Stimulated activated CD8-positive, alpha-beta memory T cell treated with anti-CD3 and anti-CD28 coated beads, Interleukin-12 subunit alpha, Interleukin-12 subunit beta, amount 100 ng/mL, for 4 hours (primary cell): ENCODE results near the gene MPG.

ENCODE experiments used
- DNase-seq: peaks from one replicate; pipeline ENCODE4 v3.0.0-alpha.2; 2020; ENCODE audit warnings: low read depth

Gene MPG

DNA sequence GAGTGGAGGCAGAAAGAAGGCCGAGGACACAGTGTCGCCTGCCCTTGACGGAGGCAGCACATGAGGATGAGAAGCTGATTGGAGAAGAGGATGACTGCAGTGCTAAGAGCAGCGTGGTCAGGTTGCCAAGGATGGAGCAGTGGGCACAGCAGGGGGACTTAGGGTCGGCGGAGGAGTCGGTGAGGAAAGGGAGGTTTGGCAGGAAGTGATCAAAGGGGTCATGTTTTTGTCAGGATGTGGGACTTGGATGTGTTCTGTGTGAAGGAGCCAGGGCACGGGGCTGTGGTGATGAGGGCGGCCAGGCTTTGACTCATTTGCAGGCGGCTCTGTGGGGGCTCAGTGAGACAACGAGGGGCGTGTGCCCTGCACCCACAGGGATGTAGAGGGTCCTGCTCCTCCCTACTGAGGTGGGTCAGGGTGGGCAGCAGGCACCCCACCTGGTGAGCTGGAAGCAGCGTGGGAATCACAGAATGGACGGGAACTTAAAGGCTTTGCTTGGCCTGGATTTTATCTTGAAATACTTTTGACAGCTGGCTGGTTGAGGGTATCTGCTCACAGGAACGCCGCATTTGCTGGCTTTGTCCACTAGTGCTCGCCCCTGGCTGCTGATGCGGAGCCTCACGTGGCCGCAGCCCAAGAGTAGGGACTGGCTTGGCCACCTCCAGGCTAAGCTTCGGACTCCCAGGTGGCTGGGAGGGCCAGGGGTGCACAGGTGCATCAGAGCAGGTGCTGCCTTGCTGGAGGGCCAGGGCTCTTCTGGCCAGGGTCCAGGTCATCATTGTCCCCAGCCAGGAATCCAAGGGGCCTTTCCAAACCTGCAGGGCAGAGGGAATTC, 6.0 kb downstream of the MPG start:
- no peak for DNase-seq

DNA sequence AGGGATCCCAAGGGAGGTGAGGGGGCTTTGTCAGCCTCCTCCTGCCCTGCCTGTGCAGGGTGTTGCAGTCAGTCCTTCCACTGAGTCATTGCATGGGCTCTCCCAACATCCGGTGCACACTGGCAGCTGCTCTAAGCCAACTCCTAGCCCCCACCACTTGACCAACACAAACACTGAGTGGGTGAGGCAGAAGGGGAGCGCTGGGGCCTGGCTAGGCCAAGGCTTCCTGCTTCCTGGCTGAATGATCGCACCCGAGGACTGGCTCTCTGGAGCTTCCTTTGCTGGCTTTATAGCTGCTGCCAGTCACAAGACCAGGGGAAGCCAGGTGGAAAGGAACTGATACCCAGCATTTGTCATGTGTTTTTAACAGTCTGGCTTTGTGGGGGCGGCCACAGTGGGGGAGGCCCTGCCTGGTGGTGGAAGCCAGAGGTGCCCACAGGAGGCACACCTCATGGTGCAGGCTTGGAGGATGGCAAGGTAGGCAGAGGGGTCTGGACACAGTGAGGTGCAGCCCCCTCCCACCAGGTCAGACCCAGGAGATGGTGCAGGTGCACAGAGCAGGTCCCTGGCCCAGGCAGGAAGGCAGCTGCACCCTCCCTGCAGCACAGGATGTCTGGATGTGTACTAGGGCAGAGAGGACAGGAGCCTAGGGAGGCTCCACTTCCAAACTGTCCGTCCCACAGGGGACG, 6.8 kb downstream of the MPG start:
- DNase-seq: peak; percentile 46

DNA sequence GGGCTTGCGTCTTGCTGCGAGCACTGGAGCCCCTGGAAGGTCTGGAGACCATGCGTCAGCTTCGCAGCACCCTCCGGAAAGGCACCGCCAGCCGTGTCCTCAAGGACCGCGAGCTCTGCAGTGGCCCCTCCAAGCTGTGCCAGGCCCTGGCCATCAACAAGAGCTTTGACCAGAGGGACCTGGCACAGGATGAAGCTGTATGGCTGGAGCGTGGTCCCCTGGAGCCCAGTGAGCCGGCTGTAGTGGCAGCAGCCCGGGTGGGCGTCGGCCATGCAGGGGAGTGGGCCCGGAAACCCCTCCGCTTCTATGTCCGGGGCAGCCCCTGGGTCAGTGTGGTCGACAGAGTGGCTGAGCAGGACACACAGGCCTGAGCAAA, 7.4 kb downstream of the MPG start:
- no peak for DNase-seq

DNA sequence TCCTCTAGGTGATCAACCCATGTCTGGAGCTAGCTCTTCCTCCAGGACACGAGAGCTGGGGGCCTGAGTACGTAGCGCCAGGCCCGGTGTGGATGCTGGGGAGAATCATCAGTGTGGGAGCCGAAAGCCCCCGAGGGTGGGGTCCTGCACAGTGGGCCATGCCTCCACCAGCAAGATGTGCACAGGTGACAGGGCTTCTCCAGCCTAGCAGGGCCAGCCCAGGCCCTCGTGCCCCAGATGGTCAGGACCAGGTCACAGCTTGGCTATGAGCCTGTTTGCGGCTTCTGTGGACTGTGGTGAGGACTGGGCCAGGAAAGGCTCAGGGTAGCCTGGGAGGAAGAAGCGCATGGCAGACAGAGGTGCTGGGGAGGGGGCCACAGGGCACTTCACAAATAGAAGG, 7.8 kb downstream of the MPG start:
- no peak for DNase-seq

DNA sequence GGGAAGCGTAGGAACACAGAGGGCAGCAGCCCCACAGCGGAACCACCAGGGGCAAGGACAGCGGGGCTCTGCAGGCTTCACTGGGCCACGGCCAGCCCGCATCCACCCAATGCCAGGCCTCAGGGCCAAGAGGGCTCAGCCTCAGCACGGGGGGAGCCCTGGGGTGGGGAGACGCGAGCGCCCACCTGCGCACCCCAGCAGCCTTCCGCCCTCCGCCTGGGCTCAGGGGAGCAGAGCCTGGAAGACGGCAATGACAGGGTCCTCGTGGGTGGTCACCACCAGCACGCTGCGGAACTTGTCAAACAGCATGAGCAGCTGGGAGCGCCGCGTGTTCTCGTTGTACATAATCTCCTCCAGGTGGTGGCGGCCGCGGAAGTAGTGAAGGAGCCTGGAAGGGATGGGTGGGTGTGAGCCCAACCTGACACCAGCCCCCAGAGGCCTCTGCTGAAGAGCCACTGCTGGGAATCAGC, 8.5 kb downstream of the MPG start:
- no peak for DNase-seq

DNA sequence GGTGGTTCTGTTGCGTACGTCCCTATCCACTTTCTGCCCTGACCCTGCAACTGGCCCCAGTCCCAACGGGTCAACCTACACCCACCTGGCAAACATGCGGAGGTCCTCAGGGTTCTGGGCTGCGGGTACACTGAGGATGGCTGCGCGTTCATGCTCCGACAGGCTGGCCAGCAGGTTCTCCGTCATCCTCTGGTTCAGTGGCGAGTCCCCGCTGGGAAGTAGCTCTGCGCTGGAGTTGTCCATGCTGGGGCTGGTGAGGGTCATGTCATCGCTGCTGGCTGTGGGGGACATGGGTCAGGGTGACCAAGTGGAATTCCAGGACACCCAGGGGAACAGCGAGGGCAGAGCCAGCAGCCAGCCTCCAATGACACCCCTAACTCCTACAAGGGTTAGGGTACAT, 10.6 kb downstream of the MPG start:
- DNase-seq: no peak

DNA sequence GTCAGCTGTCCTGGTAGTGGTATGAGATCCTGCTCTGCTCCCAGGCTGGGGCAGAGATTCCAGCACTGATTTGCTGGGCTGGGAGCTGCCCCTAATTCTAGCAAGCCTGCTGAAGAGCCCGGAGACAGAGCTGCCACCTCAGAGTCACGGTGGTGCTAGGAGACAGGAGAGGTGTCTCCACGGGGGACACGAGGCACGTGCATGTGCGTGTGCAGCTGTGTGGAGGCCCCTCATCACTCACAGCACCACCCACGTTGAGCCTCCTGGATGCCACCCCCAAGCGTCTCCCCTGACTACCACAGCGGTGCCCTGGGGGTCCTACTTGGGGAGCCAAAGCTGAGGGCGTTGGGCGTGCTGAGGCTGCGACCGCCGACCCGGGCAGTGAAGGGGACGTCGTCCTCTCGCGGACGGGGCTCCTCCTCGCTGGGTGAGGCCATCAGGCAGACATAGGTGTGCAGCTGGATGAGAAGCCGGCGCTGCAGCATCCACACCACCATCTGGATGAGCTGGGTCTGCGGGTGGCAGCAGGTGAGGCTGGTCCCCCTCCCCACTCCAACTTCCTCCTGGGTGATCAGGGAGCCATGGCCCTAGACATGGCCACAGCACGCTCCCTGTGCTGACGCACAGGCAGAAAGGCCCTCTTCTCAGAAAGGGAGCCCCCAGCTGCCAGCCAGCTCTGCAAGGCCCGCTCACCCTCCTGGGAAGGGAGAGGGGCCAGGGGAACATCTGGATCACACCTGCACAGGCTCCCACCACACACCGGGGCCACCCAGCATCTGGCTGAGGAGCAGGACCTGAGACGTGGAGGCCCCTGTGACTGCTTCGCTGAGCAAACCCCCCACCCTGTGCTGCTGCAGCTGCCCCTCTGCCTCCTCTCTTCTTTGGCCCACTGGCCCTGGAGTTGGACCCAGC, 11.6 kb downstream of the MPG start:
- no peak for DNase-seq

DNA sequence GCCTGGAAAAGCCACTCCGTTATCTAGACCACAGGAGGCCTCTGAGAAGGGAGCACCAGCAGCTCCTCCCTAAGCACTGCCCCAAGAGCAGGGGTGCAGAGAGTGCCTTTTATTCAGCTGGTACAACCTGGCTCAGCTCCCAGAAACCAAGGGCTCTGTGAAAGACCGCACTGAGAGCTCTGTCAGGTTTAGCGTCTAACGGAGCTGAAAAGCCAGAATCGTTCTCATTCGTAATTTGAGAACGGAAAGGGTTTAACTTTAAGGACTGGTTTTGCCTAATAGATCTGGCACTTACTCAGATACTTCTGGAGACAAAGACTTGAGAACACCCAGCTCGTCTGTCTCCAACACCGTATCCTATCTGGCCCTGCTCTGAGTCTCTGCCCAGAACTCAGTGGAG, 13.5 kb downstream of the MPG start:
- DNase-seq: no peak

DNA sequence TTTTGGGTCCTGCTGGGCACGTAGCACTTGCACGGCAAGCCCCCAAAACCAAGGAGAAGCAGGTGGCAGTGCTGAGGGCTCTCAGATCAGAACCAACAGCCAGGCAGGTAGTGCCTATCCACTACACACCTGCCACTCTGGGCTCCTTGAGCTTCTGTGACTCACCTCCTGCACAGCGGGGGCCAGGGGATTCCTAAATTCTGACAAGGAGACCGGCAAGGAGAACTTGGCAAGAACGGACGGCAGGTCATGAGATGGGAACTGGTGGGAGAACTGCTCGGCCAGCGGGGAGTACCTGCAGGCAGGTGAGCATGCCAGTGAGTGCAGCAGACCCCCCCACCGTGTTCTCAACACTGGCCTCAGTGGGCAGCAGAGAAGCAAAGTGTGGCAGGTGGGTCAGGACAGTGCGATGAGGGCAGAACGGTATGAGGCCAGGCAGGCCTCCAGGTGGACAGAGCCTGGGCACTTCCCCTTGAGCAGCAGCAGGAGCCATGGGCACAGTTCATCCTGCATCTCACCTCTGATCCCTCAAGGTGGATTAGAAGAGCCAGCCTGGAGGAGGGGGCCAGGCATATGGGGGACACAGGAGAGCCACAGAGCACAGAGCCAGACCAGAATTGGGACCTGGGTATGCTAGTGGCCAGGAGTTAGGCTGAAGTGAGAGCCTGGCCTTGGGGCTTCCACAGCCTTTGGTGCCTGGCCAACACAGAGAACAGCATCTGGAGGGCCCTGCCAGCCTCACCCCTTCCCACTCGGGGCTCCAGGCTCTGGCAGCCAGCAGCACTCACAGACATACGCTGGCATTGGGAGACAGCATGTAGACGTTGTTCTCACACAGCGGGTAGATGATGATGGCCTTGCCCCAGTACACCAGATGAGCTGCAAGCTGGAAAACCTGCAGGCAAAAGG, 14.7 kb downstream of the MPG start:
- no peak for DNase-seq

DNA sequence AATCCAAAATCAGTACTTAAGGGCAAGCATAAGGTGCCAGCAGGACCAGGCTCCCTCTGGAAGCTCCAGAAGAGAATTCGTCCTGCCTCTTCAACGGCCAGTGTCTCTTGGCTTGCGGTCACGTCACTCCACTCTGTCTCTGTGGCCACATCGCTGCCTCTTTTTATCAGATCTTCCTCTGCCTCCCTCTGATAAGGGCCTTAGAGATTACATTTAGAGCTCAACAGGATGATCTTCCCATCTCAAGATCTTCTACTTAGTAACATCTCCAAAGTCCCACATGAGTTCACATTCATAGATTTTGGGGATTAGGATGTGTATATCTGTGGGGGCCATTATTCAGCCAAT, 16.9 kb downstream of the MPG start:
- no peak for DNase-seq

DNA sequence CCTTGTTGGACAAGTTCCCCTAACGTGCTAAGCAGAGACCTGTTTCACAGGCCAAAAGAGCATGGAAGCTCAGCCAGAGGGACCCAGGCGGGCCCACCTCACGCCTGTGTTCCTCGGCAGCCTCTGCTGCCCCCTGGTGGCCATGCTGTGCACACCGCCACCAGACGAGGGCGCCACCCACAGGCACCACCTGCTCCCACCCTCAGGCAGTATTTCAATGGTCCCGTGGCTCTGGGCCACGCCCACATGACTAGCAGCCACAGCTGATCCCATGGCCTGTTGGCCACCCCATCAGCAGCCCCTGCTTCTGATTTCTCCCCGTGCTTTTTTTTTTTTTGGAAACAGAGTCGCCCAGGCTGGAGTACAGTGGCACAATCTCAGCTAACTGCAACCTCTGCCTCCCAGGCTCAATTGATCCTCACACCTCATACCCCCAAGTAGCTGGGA, 18.9 kb downstream of the MPG start:
- DNase-seq: peak; percentile 79

DNA sequence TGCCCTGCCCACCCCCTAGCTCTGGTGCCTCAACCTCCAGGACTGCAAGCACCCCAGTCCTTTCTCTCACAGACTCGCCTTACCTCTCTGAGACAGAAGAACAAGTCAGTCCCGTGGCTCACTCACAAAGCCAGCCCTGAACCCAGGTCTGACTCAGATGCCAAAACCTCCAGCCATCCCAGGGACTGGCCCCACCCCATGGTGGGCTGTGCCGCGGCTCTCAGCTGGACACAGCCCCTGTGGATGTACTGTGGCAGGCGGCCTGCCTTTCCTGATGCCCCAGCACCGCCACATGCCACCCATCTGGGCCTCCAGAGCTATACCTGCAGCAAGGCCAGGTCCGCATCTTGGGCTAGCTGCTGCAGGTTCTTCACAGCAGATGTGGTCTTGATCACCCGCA, 19.8 kb downstream of the MPG start:
- no peak for DNase-seq

DNA sequence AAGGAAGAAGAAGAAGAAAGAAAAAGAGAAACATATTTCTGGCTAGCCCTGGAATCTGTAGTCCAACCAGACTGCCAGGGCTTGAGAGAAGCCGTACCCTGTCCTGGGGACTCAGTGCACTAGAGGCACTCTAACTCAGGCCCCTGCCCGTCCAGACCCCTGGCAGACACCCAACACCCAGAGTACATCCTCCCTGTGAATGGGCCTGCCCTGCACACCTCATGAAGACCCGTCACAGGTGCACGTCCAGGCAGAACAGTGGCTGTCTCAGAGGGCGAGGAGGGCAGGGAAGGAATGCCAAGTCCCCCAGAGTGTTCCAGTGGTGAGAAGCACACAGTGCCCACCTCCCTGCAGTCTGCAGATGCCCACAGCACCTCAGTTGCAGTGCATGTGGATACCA, 23.0 kb downstream of the MPG start:
- no peak for DNase-seq

DNA sequence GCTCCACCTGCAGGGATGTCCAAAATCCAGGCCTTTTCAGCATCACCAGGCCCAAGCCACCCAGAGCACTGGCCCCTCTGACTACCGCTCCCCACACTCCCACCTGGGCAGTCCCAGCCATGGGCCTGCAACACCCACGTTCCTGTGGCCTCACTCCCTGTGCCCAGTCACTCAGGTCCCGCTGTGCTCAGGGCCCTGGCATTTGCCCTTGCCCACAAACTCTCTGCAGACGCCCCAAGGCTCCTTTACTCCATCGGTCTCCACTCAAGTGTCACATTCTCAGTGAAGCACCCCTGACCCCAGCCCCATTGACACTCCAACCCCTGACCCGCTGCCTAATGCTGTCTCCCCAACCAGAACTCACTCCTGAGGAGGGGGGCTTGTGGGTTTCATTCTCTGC, 23.6 kb downstream of the MPG start:
- DNase-seq: no peak

DNA sequence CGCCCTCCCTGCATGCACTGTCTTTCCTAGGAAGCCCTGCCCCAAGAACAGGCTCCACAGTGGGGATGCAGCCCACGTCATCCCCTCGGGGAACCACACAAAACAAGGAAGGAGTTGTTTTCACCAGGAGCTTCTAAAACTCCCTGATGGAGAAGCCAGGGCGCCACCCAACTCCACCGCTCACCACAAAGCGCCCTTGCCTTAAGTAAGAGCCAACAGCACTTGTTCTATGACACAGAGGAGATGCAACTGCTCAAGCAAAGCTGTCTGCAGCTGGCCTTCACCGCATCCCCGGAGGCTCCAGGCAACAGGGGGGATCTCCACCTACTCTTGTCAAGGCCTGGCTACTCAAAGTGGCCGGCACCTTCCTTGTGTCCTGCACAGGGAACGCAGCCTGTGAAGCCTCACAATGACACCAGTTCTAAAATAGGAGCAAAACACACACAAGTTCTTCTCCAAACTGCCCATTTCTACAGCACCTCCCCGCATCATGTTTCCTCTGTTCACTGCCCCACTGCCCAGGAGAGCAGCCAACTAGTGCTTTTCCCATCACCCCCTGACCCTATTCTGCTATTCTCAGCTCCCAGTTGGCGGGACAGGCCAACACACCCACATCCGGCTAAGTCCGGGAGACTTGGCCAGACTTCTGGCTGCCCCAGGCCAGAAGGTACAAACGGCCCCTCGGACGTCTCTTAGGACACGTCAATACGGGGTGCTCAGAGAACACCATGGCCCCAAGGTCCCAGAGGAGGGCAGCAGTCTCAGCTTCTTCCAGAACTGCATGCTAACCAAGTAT, 24.2 kb downstream of the MPG start:
- DNase-seq: no peak

DNA sequence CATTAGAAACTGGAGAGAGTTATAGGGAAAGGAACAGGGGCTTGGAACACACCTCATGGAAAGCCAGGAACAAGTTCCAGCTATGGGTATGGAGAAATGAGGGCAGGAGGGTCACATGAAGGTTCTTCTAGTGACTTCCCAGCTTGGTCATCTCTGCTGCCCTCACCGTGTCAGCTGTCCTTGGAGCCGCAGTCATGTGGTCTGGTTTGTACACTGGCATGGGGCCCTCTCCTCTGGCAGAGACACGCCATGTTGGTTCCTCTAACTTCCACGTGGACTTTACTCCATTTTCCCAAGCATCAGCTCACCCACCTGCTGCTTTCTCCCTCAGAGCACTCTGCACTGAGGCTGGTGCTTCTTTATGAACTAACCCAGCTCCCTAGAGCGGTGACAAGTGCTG, 26.3 kb downstream of the MPG start:
- no peak for DNase-seq

DNA sequence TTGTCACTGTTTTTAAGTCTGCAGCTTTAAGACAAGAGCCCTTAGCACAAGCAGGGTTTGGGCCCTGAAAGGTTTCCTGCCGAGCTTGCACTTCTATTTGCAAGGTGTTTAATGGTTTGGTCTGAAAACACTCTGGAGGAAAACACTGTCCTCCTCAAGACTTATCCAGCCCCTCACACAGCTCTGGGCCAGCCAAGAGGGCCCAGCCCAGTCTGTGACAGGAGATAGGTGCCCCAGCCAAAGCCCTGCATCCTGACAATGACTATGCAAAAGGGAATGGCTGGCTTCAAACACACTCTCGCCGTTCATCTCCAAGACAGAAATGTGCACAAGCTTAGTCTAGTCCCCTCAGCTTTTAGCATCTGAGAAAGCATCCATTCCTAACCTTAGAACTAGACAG, 26.9 kb downstream of the MPG start:
- no peak for DNase-seq

DNA sequence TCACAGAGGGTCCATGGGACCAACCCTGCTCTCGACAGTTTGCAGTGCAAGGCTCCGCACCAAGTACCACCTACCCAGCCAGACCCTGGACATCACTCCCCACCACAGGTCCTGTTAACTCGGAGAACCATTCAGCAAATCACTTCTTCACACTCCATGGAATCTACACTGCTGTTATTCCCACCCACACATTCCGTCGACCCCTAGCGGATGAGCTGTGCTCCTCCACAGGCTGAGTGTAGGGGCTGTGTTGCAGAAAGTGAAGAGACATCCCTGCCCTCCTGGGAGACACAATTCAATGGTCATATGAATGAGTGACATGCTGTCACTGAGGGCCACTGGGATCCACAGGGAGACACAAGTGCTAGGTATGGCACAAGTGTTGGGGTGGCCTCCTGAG, 27.5 kb downstream of the MPG start:
- no peak for DNase-seq

DNA sequence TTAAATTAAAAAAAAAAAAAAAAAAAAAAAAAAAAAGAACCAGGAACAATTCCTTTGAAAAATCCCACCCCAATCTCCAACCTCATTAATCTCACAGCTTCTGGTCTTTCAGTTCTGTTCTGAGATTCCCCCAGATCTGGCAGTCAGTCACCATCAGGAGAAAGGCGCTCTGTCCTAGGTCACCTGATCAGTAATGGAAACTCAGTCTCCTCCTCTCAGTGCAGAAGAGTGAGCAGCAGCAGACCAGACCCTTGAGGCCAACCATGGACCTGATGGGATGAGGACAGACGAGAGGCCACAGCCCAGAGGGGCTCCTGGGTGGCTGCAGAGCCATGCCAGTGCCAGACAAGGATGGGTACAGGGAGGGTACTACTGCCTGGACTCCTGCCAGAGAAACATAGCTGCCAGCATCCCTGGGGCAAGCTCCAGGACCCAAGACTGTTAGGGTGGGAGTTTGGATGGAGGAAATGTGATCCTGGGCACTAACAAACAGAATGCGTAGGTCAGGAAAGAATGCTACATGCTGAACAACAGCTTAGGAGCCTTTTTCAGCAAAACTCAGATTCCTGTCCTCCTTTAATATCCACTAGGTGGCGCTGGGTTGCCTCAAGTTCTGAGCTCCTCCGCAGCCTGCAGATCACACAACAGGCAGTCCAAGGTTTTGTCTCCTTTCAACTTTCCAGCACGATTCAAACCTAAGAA, 28.7 kb downstream of the MPG start:
- no peak for DNase-seq

DNA sequence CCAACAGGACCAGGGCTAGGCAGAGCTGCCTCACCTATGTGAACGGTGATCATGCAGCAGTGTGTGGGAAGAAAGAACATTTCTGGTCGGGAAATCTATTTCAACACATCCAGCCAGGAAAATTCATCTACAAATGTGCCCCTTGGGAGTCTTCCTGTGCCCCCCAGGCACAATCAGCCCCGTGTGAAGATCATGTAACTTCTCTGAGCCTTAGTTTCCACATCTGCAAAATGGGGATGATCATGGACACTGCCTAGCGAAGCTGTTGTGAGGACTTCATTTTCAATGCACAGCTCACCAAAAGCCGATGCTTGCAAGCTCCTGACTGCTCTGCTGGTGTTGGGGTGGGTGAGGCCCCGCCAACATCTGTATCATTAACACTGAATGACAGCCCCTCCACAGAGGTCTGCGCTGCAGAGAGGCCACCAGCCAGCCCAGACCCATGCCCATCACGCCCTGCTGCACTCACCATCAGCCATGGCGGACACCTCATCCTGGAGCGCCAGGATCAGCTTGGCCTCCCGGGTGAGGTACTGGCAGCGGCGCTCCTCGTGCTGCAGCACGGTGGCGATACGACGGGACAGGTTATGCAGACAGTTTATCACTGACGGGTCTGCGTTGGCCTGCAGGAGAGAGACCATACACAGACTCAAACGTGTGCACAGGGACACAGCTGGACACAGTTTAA, 34.3 kb downstream of the MPG start:
- no peak for DNase-seq
